K562 (cell line): Measurements from ENCODE around the gene ANKH. TPM values are rescaled to one million over a fixed set of nuclear protein-coding genes. Genes with fewer than 3 reads are reported as not detected.
A peak's percentile ranks its signal among the peaks of the same experiment; 100 is the strongest.

Experiments used
- ATAC-seq: fragments of 200-7000 bp; cut with Tn5 transposase; 3 replicates; pipeline ENCODE4 v1.9.1; 2020; ENCODE audit warnings: moderate library complexity
- BruUV-seq: library from RNA; stranded (reverse); fragments of 400-500 nt; replicated peaks from 2 replicates; lab custom pipeline; 2021; lab: Mats Ljungman, UMichigan
- CTCF ChIA-PET: fragments of 300-600 bp; formaldehyde crosslinking; extraction: SDS; loops from one replicate; lab custom pipeline; 2021; ENCODE audit warnings: low intra/inter-chr PET ratio; lab: Yijun Ruan, JAX
- POLR2A ChIA-PET: fragments of 300-600, 350-650 bp; sonication (Branson Sonifier 250); formaldehyde crosslinking; extraction: SDS; loops from one replicate; lab custom pipeline; 2021; ENCODE audit warnings: antibody characterized with exemption, inconsistent platforms; lab: Yijun Ruan, JAX
- DNase-seq, 4 experiments: peaks; one replicate each; pipeline versions ENCODE4 v3.0.0 to v3.0.0-alpha.2; 2011 to 2018; ENCODE audit warnings: low spot score in 3 of 4, mixed read lengths in 3 of 4; ENCODE audit errors: extremely low read depth in 1 of 4
- FAIRE-seq: peaks from 2 replicates; lab custom pipeline; 2011; peaks lifted over from hg19 to GRCh38; lab: Jason Lieb, UNC
- H2AFZ ChIP-seq: 2 replicates; pipeline ENCODE4 v1.6.0; 2011; ENCODE audit warnings: low read depth, low read length, control low read depth, inconsistent platforms
- H3K27ac ChIP-seq: fragments of 200-600 bp; 3 replicates; pipeline ENCODE4 v1.8.0; 2011; ENCODE audit warnings: low read depth, mild to moderate bottlenecking, control low read depth, inconsistent platforms, low read length, moderate library complexity, mixed read lengths; ENCODE audit errors: extremely low read depth
- H3K27me3 ChIP-seq, 2 experiments: fragments of 300-600 bp in 1 of 2; 2 replicates in 1 of 2; 3 replicates in 1 of 2; pipeline versions ENCODE4 v1.6.0 to v1.8.0; 2011; ENCODE audit warnings: inconsistent platforms in 2 of 2, low read length in 2 of 2, mild to moderate bottlenecking in 1 of 2, mixed read lengths in 1 of 2, moderate library complexity in 1 of 2; ENCODE audit not compliant: control insufficient read depth in 2 of 2, insufficient read depth in 2 of 2
- H3K36me3 ChIP-seq: fragments of 300-600 bp; 3 replicates; pipeline ENCODE4 v1.8.0; 2011; ENCODE audit warnings: mild to moderate bottlenecking, low read length, inconsistent platforms; ENCODE audit not compliant: control insufficient read depth, insufficient read depth
- H3K4me1 ChIP-seq, 2 experiments: fragments of 200-600 bp in 1 of 2; replicated peaks in 1 of 2; 2 replicates in 1 of 2; 3 replicates in 1 of 2; pipeline versions ENCODE4 v1.5.1 to v1.8.0; 2011; ENCODE audit warnings: inconsistent platforms in 2 of 2, low read length in 2 of 2, mild to moderate bottlenecking in 1 of 2, mixed read lengths in 1 of 2, moderate library complexity in 1 of 2; ENCODE audit not compliant: control insufficient read depth in 2 of 2, insufficient read depth in 2 of 2
- H3K4me2 ChIP-seq: 2 replicates; pipeline ENCODE4 v1.6.1; 2011; ENCODE audit warnings: low read length, control low read depth, inconsistent platforms, mixed read lengths; ENCODE audit not compliant: insufficient read depth
- H3K4me3 ChIP-seq: fragments of 200-600 bp; sonication (generic), shearing (Covaris generic); 2 replicates; pipeline ENCODE4 v1.5.1; 2016; ENCODE audit warnings: control low read depth, inconsistent platforms
- H3K79me2 ChIP-seq: fragments of 200-600 bp; 3 replicates; pipeline ENCODE4 v1.8.0; 2011; ENCODE audit warnings: low read length, inconsistent platforms; ENCODE audit not compliant: control insufficient read depth, insufficient read depth
- H3K9ac ChIP-seq, 2 experiments: 2 replicates each; pipeline versions ENCODE4 v1.6.0 to v1.6.1; 2011; ENCODE audit warnings: low read depth in 2 of 2, low read length in 2 of 2, control low read depth in 1 of 2, inconsistent platforms in 1 of 2, mild to moderate bottlenecking in 1 of 2, mixed read lengths in 1 of 2; ENCODE audit not compliant: insufficient read depth in 1 of 2
- H3K9me1 ChIP-seq: one replicate; pipeline ENCODE4 v1.6.0; 2011; ENCODE audit warnings: inconsistent platforms, mild to moderate bottlenecking, low read length, moderate library complexity; ENCODE audit not compliant: control insufficient read depth, insufficient read depth
- H3K9me3 ChIP-seq: replicated peaks from 2 replicates; pipeline ENCODE4 v1.5.1; 2011; ENCODE audit warnings: low read depth, low read length, inconsistent platforms; ENCODE audit not compliant: control insufficient read depth, insufficient read depth
- H4K20me1 ChIP-seq: replicated peaks from 2 replicates; pipeline ENCODE4 v1.6.1; 2011; ENCODE audit warnings: low read length, inconsistent platforms, mixed read lengths; ENCODE audit not compliant: control insufficient read depth, insufficient read depth
- EGR1 ChIP-seq: fragments of 450-650 bp; conservative IDR thresholded peaks from 2 replicates; pipeline ENCODE4 v1.6.1; 2017; ENCODE audit warnings: mild to moderate bottlenecking
- GMEB1 ChIP-seq: fragments of 250-450 bp; sonication (Bioruptor Pico); IDR thresholded peaks from 2 replicates; pipeline ENCODE4 v1.4.0; 2020; ENCODE audit warnings: mild to moderate bottlenecking
- ILK ChIP-seq: fragments of 450-650 bp; IDR thresholded peaks from 2 replicates; pipeline ENCODE4 v1.6.1; 2016; ENCODE audit warnings: missing genetic modification characterization, low read depth, mild to moderate bottlenecking, missing compliant biosample characterization, moderate library complexity, borderline replicate concordance
- NCOA2 ChIP-seq, 2 experiments: fragments of 450-650 bp; IDR thresholded peaks; 2 replicates each; pipeline ENCODE4 v1.6.1; 2018; ENCODE audit warnings: mild to moderate bottlenecking in 2 of 2, moderate library complexity in 1 of 2; ENCODE audit not compliant: partially characterized antibody in 2 of 2
- NCOR1 ChIP-seq: fragments of 450-650 bp; IDR thresholded peaks from 2 replicates; pipeline ENCODE4 v1.6.1; 2016; ENCODE audit warnings: mild to moderate bottlenecking, moderate library complexity
- PHB2 ChIP-seq: fragments of 450-650 bp; IDR thresholded peaks from 2 replicates; pipeline ENCODE4 v1.6.1; 2017; ENCODE audit warnings: low read depth
- ZBTB17 ChIP-seq: fragments of 450-650 bp; formaldehyde crosslinking; IDR thresholded peaks from 2 replicates; pipeline ENCODE4 v1.4.0; 2020; ENCODE audit warnings: mild to moderate bottlenecking
- ZNF444 ChIP-seq: fragments of 250-450 bp; sonication (Bioruptor Pico); IDR thresholded peaks from 2 replicates; pipeline ENCODE4 v1.4.0; 2020; ENCODE audit warnings: mild to moderate bottlenecking, moderate library complexity
- ZNF583 ChIP-seq: fragments of 250-450 bp; sonication (Bioruptor Pico); IDR thresholded peaks from 2 replicates; pipeline ENCODE4 v1.4.0; 2020
- ZNF699 ChIP-seq: fragments of 250-450 bp; sonication (Bioruptor Pico); IDR thresholded peaks from 2 replicates; pipeline ENCODE4 v1.8.0; 2021; ENCODE audit warnings: mild to moderate bottlenecking, moderate library complexity; ENCODE audit not compliant: insufficient replicate concordance
- WGBS: fragments of 100-300 bp; shearing (Covaris generic); methylation state at CpG from one replicate; pipeline ENCODE4 v1.1.6; 2016; ENCODE audit warnings: low coverage, mixed read lengths; ENCODE audit not compliant: insufficient coverage; ENCODE audit errors: missing lambda C conversion rate; 5-methylcytosine and 5-hydroxymethylcytosine counted together
- in situ Hi-C: fragments of 300-500 bp; cut with MboI; formaldehyde crosslinking; loops from 4 replicates; pipeline ENCODE4 v1.15.0; 2018; ENCODE audit warnings: inconsistent platforms, mixed read lengths
- intact Hi-C: fragments of 100-400 bp; cut with micrococcal nuclease; formaldehyde crosslinking; loops from 2 replicates; pipeline ENCODE4 v1.14.2; 2022
- polyA plus RNA-seq, 8 experiments: library from polyadenylated mRNA; depleted of rRNA in 4 of 8; stranded (reverse) in 5 of 8; unstranded in 3 of 8; fragments of >200 nt; fragmentation: Nextera tagmentation in 2 of 8; fragmentation: Illumina TruSeq in 1 of 8; extraction: Ambion mirVana in 2 of 8; extraction: Trizol in 1 of 8; gene quantifications; 2 replicates each; pipeline versions ENCODE4 v1.2.1 to v1.2.3, GENCODE V29; 2011 to 2014; ENCODE audit warnings: inconsistent platforms in 1 of 8, missing spikeins in 1 of 8
- total RNA-seq, 7 experiments: library from RNA; depleted of rRNA in 6 of 7; stranded (reverse); fragments of >200 nt in 6 of 7; fragmentation: Illumina TruSeq in 2 of 7; extraction: Trizol in 2 of 7; gene quantifications; 2 replicates each; pipeline versions ENCODE4 v1.2.1 to v1.2.3, GENCODE V29; 2011 to 2021; ENCODE audit warnings: low replicate concordance in 1 of 7
- TF ChIP-seq, protein P1 (sequence below): IDR thresholded peaks from 3 replicates; pipeline ENCODE4 v1.6.1; 2011; ENCODE audit warnings: borderline replicate concordance, mild to moderate bottlenecking; ENCODE audit not compliant: insufficient read length, insufficient read depth

Gene ANKH
- total and polyA plus RNA-seq, 9 of the 15 experiments (the other 6 are each of a cell fraction or from before 2014, with no cell fraction given), result 0.79 to 12.2 (median 4.5) TPM

DNA sequence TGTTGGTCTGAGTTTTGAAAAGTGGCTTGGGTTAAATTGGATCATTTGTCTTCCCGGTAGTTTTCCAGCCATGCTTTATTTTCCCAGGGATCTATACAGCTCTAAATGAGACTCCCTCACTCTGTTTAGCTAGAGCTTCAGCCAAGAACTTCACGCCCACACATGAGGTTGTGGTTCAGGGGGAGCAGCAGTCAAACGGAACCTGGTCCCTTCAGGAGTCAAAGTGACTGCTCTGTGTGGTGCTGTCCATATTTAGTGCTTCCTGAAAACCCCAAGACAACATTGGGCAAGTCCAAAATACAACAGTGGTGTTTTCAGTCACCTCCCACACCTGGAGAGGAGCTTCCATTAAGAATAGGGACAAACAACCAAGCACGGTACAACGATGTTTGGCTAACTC, 90.5 kb downstream of the ANKH start:
- in situ Hi-C loops (no loop called here), intact Hi-C loops (no loop called here)
- WGBS, result 3% methylated on average over 5 of the region's 5 CpGs
- Histone ChIP-seq H3K36me3 (no peaks in the 10 kb centered on the region), H3K9me1 (no peaks in the 10 kb centered on the region)
- BruUV-seq, result no TSS peak
- no peak for FAIRE-seq
- no peak for ATAC-seq
- POLR2A ChIA-PET, result interaction anchor here (0.8 to 1.7 kb wide), 3 partner anchors 10 to 23 kb away, joined by 3 to 5 read pairs (median 3); no protein-coding TSS in a partner anchor
- DNase-seq, result no peak
- TF ChIP-seq, protein P1, sequence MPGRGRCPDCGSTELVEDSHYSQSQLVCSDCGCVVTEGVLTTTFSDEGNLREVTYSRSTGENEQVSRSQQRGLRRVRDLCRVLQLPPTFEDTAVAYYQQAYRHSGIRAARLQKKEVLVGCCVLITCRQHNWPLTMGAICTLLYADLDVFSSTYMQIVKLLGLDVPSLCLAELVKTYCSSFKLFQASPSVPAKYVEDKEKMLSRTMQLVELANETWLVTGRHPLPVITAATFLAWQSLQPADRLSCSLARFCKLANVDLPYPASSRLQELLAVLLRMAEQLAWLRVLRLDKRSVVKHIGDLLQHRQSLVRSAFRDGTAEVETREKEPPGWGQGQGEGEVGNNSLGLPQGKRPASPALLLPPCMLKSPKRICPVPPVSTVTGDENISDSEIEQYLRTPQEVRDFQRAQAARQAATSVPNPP, result no peak
- TF ChIP-seq EGR1, result peak; percentile 45
- TF ChIP-seq, all 486 proteins: peak for 1
- Histone ChIP-seq H3K4me2 (no peak overlapping the region), H3K9me3 (no peaks in the 10 kb centered on the region), H3K27ac (no peak overlapping the region), H3K4me1 (no peaks in the 10 kb centered on the region), H3K79me2 (no peaks in the 10 kb centered on the region), H3K9ac (no peak overlapping the region), H3K4me3 (no peak overlapping the region), H2AFZ (no peak overlapping the region), H3K27me3 (peaks cover 0 to 16% of the 10 kb centered on the region in 2 experiments; a peak in 2 of 5 replicates), H4K20me1 (no peaks in the 10 kb centered on the region)
- CTCF ChIA-PET, result no interaction called here

- BruUV-seq, result no TSS peak
- Histone ChIP-seq H3K79me2 (no peaks in the 10 kb centered on the region), H3K27ac (no peak overlapping the region), H3K4me1 (no peaks in the 10 kb centered on the region), H3K9me3 (no peaks in the 10 kb centered on the region), H2AFZ (no peak overlapping the region), H3K36me3 (no peaks in the 10 kb centered on the region), H3K9ac (no peak overlapping the region), H3K4me2 (no peak overlapping the region), H4K20me1 (no peaks in the 10 kb centered on the region), H3K27me3 (peaks cover 0 to 23% of the 10 kb centered on the region in 2 experiments; a peak in 2 of 5 replicates), H3K9me1 (no peaks in the 10 kb centered on the region), H3K4me3 (no peak overlapping the region)
- TF ChIP-seq ZNF583 (CRISPR knock-in tag) (no peak), PHB2 (no peak), ILK (no peak), ZBTB17 (CRISPR knock-in tag) (no peak), GMEB1 (CRISPR knock-in tag) (no peak), ZNF699 (CRISPR knock-in tag) (no peak), NCOR1 (no peak), NCOA2 (IDR thresholded peaks at IDR 0.05; ENCODE audit: partially characterized antibody in 2 of 2) (no peak), ZNF444 (no peak)
- FAIRE-seq (no peak), DNase-seq (no peak), ATAC-seq (no peak)
- POLR2A ChIA-PET, result no interaction called here
- intact Hi-C loops, result no loop called here
- 6% methylated on average over 9 of the region's 9 CpGs for WGBS
- in situ Hi-C loops, result no loop called here
- CTCF ChIA-PET, result no interaction called here
These were observed 91.6 kb downstream of the ANKH start for GRCh38 chr5:14779975-14780374.
